Tibial artery (tissue), 4 donors: ENCODE results near the gene TMEM97.

ENCODE experiments used
- DNase-seq, 2 donors: peaks; one replicate each; pipeline ENCODE4 v3.0.0-alpha.2; 2019
- H3K27ac ChIP-seq, 2 donors: fragments of 200-600 bp; sonication (generic) in 1 of 2; 1 replicate in 1 of 2; 2 replicates in 1 of 2; pipeline ENCODE4 v1.5.1; 2018 to 2019; ENCODE audit warnings: mild to moderate bottlenecking in 1 of 2
- H3K27me3 ChIP-seq, 2 donors: fragments of 200-600 bp; sonication (generic) in 1 of 2; one replicate each; pipeline versions ENCODE4 v1.5.1 to v1.6.0; 2016 to 2019
- H3K36me3 ChIP-seq, 3 donors: fragments of 200-600 bp; sonication (generic) in 2 of 3; one replicate each; pipeline ENCODE4 v1.5.1; 2016 to 2019; ENCODE audit warnings: mild to moderate bottlenecking in 2 of 3
- H3K4me1 ChIP-seq, 4 donors: fragments of 200-600 bp; sonication (generic) in 2 of 4; 1 replicate in 3 of 4; 2 replicates in 1 of 4; pipeline ENCODE4 v1.5.1; 2016 to 2019
- H3K4me3 ChIP-seq, 2 donors: fragments of 200-600 bp; sonication (generic) in 1 of 2; 1 replicate in 1 of 2; 2 replicates in 1 of 2; pipeline ENCODE4 v1.5.1; 2018 to 2019; ENCODE audit warnings: mild to moderate bottlenecking in 2 of 2
- H3K9me3 ChIP-seq, 3 donors: fragments of 200-600 bp; sonication (generic) in 1 of 3; one replicate each; pipeline ENCODE4 v1.5.1; 2016 to 2019
- intact Hi-C: fragments of 100-400 bp; cut with DNase I; formaldehyde crosslinking; loops from one replicate; pipeline ENCODE4 v1.15.0; 2023; ENCODE audit warnings: low total_unique reads
- TF ChIP-seq, protein P1 (sequence below), 2 experiments: fragments of 200-600 bp in 1 of 2; fragments of 450-650 bp in 1 of 2; IDR thresholded peaks; one replicate each; pipeline ENCODE4 v1.5.1; 2017 to 2019; ENCODE audit warnings: antibody characterized with exemption in 2 of 2, mild to moderate bottlenecking in 1 of 2, moderate library complexity in 1 of 2

Gene TMEM97

DNA sequence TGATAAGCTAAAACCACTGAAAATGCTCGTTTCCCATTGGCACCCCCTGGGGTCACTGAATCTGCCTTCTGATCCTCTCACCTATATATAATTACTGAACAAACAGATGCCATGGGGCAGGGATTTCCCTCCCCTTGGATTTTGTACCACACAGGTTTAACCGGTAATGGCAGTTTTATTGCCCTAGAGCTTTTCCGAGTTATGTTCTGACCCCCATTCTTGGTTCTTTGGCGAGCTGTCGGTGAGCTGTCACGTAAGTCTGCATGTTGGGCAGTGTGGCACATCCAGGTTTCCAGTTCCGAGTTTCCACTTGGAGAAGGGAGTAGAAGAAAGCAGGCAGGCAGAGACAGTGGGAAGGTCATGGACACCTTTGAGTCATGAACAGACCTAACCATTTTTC is 7.1 kb downstream of the TMEM97 start:
- Histone ChIP-seq H3K27me3 (no peaks in the 10 kb centered on the region), H3K4me1 (no peaks in the 10 kb centered on the region), H3K36me3 (peaks cover 26 to 48% (median 36%) of the 10 kb centered on the region in 3 donors), H3K9me3 (no peaks in the 10 kb centered on the region), H3K4me3 (no peak overlapping the region), H3K27ac (no peak overlapping the region)
- TF ChIP-seq, protein P1, sequence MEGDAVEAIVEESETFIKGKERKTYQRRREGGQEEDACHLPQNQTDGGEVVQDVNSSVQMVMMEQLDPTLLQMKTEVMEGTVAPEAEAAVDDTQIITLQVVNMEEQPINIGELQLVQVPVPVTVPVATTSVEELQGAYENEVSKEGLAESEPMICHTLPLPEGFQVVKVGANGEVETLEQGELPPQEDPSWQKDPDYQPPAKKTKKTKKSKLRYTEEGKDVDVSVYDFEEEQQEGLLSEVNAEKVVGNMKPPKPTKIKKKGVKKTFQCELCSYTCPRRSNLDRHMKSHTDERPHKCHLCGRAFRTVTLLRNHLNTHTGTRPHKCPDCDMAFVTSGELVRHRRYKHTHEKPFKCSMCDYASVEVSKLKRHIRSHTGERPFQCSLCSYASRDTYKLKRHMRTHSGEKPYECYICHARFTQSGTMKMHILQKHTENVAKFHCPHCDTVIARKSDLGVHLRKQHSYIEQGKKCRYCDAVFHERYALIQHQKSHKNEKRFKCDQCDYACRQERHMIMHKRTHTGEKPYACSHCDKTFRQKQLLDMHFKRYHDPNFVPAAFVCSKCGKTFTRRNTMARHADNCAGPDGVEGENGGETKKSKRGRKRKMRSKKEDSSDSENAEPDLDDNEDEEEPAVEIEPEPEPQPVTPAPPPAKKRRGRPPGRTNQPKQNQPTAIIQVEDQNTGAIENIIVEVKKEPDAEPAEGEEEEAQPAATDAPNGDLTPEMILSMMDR (IDR thresholded peaks at IDR 0.05), result no peak
- intact Hi-C loops, result no loop called here
- no peak for DNase-seq

DNA sequence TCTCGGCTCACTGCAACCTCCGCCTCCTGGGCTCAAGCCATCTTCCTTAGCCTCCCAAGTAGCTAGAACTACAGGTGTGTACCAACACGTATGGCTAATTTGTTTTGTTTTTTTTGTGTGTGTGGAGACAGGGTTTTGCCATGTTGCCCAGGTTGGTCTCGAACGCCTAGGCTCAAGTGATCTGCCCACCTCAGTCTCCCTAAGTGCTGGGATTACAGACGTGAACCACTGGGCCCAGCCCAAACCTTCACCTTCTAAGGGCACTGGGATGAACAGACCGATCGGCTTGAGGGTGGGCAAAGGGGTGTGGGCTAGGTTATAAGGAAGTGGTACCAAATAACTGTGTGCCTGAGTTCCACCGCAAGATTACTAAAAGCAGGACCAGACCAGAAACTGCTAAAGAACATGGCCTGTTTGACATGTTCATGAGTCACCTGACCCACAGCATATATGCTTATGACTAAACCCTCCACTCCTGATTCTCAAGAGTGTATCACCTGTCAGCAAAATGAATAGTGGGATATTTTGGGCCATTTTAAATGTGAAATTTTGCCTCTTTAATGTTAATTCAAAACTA is 8.1 kb downstream of the TMEM97 start:
- TF ChIP-seq, protein P1 (IDR thresholded peaks at IDR 0.05), result no peak
- Histone ChIP-seq H3K27ac (no peak overlapping the region), H3K27me3 (no peaks in the 10 kb centered on the region), H3K4me1 (no peaks in the 10 kb centered on the region), H3K36me3 (peaks cover 31 to 58% (median 45%) of the 10 kb centered on the region in 3 donors), H3K4me3 (no peak overlapping the region), H3K9me3 (no peaks in the 10 kb centered on the region)
- no peak for DNase-seq
- intact Hi-C loops, result no loop called here

DNA sequence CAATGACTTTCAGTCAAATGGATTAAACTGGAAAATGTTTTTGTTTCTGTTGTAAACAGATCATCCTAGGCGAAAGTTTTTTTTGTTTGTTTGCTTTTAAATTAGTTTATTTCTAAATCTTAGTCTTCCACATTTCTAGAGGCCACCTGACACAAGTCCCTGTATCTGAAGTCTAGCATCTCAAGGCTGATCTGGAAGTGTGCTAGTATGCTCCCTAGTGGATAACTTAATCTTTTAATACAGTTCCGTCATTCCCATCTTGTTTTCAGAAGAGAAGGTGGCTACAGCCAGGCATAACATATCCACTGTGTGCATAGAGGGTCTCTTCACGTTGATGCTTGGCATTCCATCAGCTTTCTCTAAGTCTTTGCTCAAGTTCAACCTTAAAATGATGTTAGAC is 8.7 kb downstream of the TMEM97 start:
- intact Hi-C loops, result no loop called here
- Histone ChIP-seq H3K4me1 (no peaks in the 10 kb centered on the region), H3K27me3 (no peaks in the 10 kb centered on the region), H3K4me3 (no peak overlapping the region), H3K36me3 (peaks cover 31 to 61% (median 45%) of the 10 kb centered on the region in 3 donors), H3K27ac (no peak overlapping the region), H3K9me3 (no peaks in the 10 kb centered on the region)
- TF ChIP-seq, protein P1 (IDR thresholded peaks at IDR 0.05), result no peak
- no peak for DNase-seq

DNA sequence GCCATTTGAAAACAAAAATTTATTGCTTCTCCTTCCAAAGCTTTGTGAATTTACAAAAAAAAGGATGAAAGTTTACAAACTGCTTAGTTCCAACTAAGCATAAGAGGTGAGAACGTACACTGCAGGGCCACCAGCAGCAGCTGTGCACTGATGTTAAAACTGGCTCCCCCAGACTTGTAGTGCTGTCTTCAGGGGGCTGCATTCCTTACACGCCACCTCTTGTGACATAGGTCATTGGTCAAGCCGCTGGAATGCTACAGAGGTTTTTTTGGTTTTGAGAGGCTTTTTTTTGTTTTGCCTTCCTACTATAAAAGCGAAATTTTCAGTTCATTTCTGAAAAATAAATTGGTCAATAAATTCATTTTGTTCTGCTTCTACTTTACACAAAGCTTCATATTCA is 9.3 kb downstream of the TMEM97 start:
- no peaks in the 10 kb centered on the region for H3K9me3 ChIP-seq
- intact Hi-C loops, result no loop called here
- peaks cover 0 to 6% (median under 1%) of the 10 kb centered on the region in 4 donors for H3K4me1 ChIP-seq
- DNase-seq, result no peak
- TF ChIP-seq, protein P1 (IDR thresholded peaks at IDR 0.05), result no peak
- H3K4me3 ChIP-seq, result no peak overlapping the region
- peaks cover 31 to 61% (median 45%) of the 10 kb centered on the region in 3 donors for H3K36me3 ChIP-seq
- no peak overlapping the region for H3K27ac ChIP-seq
- no peaks in the 10 kb centered on the region for H3K27me3 ChIP-seq

DNA sequence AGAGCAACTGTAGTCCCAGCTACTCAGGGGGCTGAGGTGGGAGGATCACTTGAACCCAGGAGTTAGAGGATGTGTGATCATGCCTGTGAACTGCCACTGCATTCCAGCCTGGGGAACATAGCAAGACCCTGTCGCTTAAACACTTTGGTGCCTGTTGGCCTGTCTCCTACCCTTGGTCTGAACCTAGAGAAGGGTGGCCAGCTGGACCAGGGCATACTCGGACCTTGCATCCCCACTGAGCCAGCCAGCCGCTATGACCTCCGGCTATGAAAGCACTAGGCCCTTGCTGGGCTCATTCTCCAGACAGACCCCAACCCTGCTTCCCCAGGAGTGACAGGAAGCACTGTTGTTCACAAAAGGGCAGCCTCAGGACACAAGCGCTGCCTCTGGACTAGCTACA is 11.7 kb downstream of the TMEM97 start:
- no peak for DNase-seq
- Histone ChIP-seq H3K9me3 (no peaks in the 10 kb centered on the region), H3K4me1 (peaks cover 0 to 22% (median 15%) of the 10 kb centered on the region in 4 donors), H3K4me3 (no peak overlapping the region), H3K27ac (no peak overlapping the region), H3K36me3 (peaks cover 31 to 61% (median 45%) of the 10 kb centered on the region in 3 donors), H3K27me3 (no peaks in the 10 kb centered on the region)
- TF ChIP-seq, protein P1 (IDR thresholded peaks at IDR 0.05), result no peak
- intact Hi-C loops, result loop anchor here (10.0 kb wide), 2 partner anchors 286 to 964 kb away; partner anchors contain the start of genes NLK and NUFIP2
